Natural killer cell (primary cell): ENCODE data around the gene PTPRJ. TPM values are rescaled to one million over a fixed set of nuclear protein-coding genes. Genes with fewer than 3 reads are reported as not detected.

Source experiments
- ATAC-seq, 3 donors: fragments of 150-1000 bp in 2 of 3; fragments of 200-7000 bp in 1 of 3; cut with Tn5 transposase; 1 replicate in 1 of 3; 2 replicates in 2 of 3; pipeline ENCODE4 v1.10.0; 2021; ENCODE audit warnings: mild to moderate bottlenecking in 2 of 3, moderate library complexity in 2 of 3
- DNase-seq, 2 donors: peaks; one replicate each; pipeline versions ENCODE4 v3.0.0 to v3.0.0-alpha.2; 2013 to 2021; ENCODE audit warnings: mixed read lengths in 1 of 2
- H3K27ac ChIP-seq: one replicate; pipeline ENCODE4 v1.5.1; 2013; ENCODE audit warnings: mild to moderate bottlenecking, low read length
- H3K27me3 ChIP-seq: one replicate; pipeline ENCODE4 v1.6.1; 2013; ENCODE audit warnings: low read length; ENCODE audit not compliant: control insufficient read depth, insufficient read depth
- H3K36me3 ChIP-seq: one replicate; pipeline ENCODE4 v1.6.1; 2013; ENCODE audit warnings: low read length; ENCODE audit not compliant: control insufficient read depth, insufficient read depth
- H3K4me1 ChIP-seq: one replicate; pipeline ENCODE4 v1.6.1; 2013; ENCODE audit warnings: low read length; ENCODE audit not compliant: control insufficient read depth, insufficient read depth
- H3K4me3 ChIP-seq: one replicate; pipeline ENCODE4 v1.5.1; 2013; ENCODE audit warnings: low read length
- H3K9me3 ChIP-seq: one replicate; pipeline ENCODE4 v1.6.1; 2013; ENCODE audit warnings: low read length; ENCODE audit not compliant: control insufficient read depth, insufficient read depth
- H3K27ac Mint-ChIP-seq, 2 donors: one replicate each; pipeline ENCODE4 v1.8.0; 2022; ENCODE audit warnings: mild to moderate bottlenecking in 2 of 2, mixed read lengths in 2 of 2, moderate library complexity in 1 of 2
- H3K27me3 Mint-ChIP-seq, 2 donors: one replicate each; pipeline ENCODE4 v1.8.0; 2022; ENCODE audit warnings: low read depth in 2 of 2, mixed read lengths in 2 of 2
- H3K36me3 Mint-ChIP-seq: one replicate; pipeline ENCODE4 v1.8.0; 2022; ENCODE audit warnings: mixed read lengths
- H3K4me1 Mint-ChIP-seq, 2 donors: one replicate each; pipeline ENCODE4 v1.8.0; 2022; ENCODE audit warnings: mixed read lengths in 2 of 2
- H3K4me3 Mint-ChIP-seq: one replicate; pipeline ENCODE4 v1.8.0; 2022; ENCODE audit warnings: mild to moderate bottlenecking, moderate library complexity, mixed read lengths
- H3K9me3 Mint-ChIP-seq, 2 donors: one replicate each; pipeline ENCODE4 v1.8.0; 2022; ENCODE audit warnings: mixed read lengths in 2 of 2
- CTCF ChIP-seq: fragments of 200-600 bp; IDR thresholded peaks from one replicate; pipeline ENCODE4 v1.8.0; 2022; ENCODE audit warnings: antibody characterized with exemption
- WGBS: methylation state at CpG from one replicate; pipeline ENCODE4 v1.1.7; 2013; ENCODE audit warnings: missing lambda C conversion rate; ENCODE audit not compliant: insufficient coverage; 5-methylcytosine and 5-hydroxymethylcytosine counted together
- intact Hi-C: fragments of 100-400 bp; cut with micrococcal nuclease; formaldehyde crosslinking; loops from one replicate; pipeline ENCODE4 v1.14.2; 2022
- total RNA-seq, 4 donors: library from RNA; stranded (reverse); fragments of 120-200 nt in 1 of 4; gene quantifications; one replicate each; pipeline versions ENCODE4 v1.2.3 to v1.2.4, GENCODE V29; 2013 to 2022

The PTPRJ gene
- total RNA-seq, 3 donors from 2014 or later (not counting 1 experiment from before 2014, with no cell fraction given): 110 to 127 (median 111) TPM

GRCh38 chr11:48032721-48033120 is 52.4 kb downstream of the PTPRJ start:
- Mint-ChIP-seq H3K9me3 (no peaks in the 10 kb centered on the region), H3K27me3 (no peaks in the 10 kb centered on the region), H3K36me3 (no peaks in the 10 kb centered on the region), H3K4me3 (no peak overlapping the region), H3K27ac (peak overlapping the region; percentile 47 to 80), H3K4me1 (peaks cover 67 to 85% of the 10 kb centered on the region in 2 donors)
- 91% methylated on average over 6 of the region's 6 CpGs for WGBS
- intact Hi-C loops: no loop called here
- Histone ChIP-seq H3K36me3 (peaks cover 7% of the 10 kb centered on the region), H3K27me3 (no peaks in the 10 kb centered on the region), H3K4me1 (peaks cover 60% of the 10 kb centered on the region), H3K9me3 (no peaks in the 10 kb centered on the region), H3K4me3 (no peak overlapping the region), H3K27ac (no peak overlapping the region)
- ATAC-seq (no peak), DNase-seq (no peak)
- TF ChIP-seq CTCF: no peak

- H3K36me3 ChIP-seq: peaks cover 7% of the 10 kb centered on the region
- Mint-ChIP-seq H3K36me3 (no peaks in the 10 kb centered on the region), H3K27me3 (no peaks in the 10 kb centered on the region), H3K9me3 (no peaks in the 10 kb centered on the region), H3K4me1 (peaks cover 67 to 80% of the 10 kb centered on the region in 2 donors), H3K27ac (peak overlapping the region; percentile 47 to 80), H3K4me3 (no peak overlapping the region)
- H3K27me3 ChIP-seq: no peaks in the 10 kb centered on the region
- no peak overlapping the region for H3K4me3 ChIP-seq
- intact Hi-C loops: no loop called here
- no peaks in the 10 kb centered on the region for H3K9me3 ChIP-seq
- H3K27ac ChIP-seq: no peak overlapping the region
- 51% methylated on average over 3 of the region's 3 CpGs for WGBS
- no peak for DNase-seq
- no peak for ATAC-seq
- TF ChIP-seq CTCF: no peak
- peaks cover 51% of the 10 kb centered on the region for H3K4me1 ChIP-seq
Measured at GRCh38 chr11:48033918-48034341, 53.6 kb downstream of the PTPRJ start.

- ATAC-seq (no peak), DNase-seq (no peak)
- H3K27ac Mint-ChIP-seq: peak overlapping the region; percentile 71 to 72
- Histone ChIP-seq H3K4me3 (no peak overlapping the region), H3K4me1 (peaks cover 45% of the 10 kb centered on the region), H3K27ac (no peak overlapping the region), H3K36me3 (peaks cover 9% of the 10 kb centered on the region), H3K9me3 (no peaks in the 10 kb centered on the region), H3K27me3 (no peaks in the 10 kb centered on the region)
- H3K9me3 Mint-ChIP-seq: no peaks in the 10 kb centered on the region
- H3K27me3 Mint-ChIP-seq: no peaks in the 10 kb centered on the region
- intact Hi-C loops: no loop called here
- no peak overlapping the region for H3K4me3 Mint-ChIP-seq
- peaks cover 63 to 79% of the 10 kb centered on the region in 2 donors for H3K4me1 Mint-ChIP-seq
- TF ChIP-seq CTCF: no peak
- 82% methylated on average over 13 of the region's 14 CpGs for WGBS
- H3K36me3 Mint-ChIP-seq: no peaks in the 10 kb centered on the region
Measured at GRCh38 chr11:48034926-48035871, 54.8 kb downstream of the PTPRJ start.
